ENCODE measurements around the gene GNAQ. TPM values are rescaled to one million over a fixed set of nuclear protein-coding genes. Genes with fewer than 3 reads are reported as not detected.

Gene GNAQ
- total and polyA plus RNA-seq, 8 donors = 55.5 to 95.5 (median 62.8) TPM

GRCh38 chr9:77779010-77779409 lies 252.6 kb downstream of the GNAQ start:
- Histone ChIP-seq H3K27me3 (no peaks in the 10 kb centered on the region), H3K27ac (no peak overlapping the region), H3K9me3 (peaks cover 0 to 3% of the 10 kb centered on the region in 2 donors), H3K36me3 (no peaks in the 10 kb centered on the region), H3K4me3 (no peak overlapping the region), H3K4me1 (peaks cover 0 to 3% of the 10 kb centered on the region in 2 donors)
- intact Hi-C loops (cut with DNase I) = no loop called here
- TF ChIP-seq CTCF (IDR thresholded peaks at IDR 0.05) = no peak
- DNase-seq (no peak), ATAC-seq (no peak)

- H3K9me3 ChIP-seq = peaks cover 0 to 3% of the 10 kb centered on the region in 2 donors
- TF ChIP-seq CTCF (IDR thresholded peaks at IDR 0.05) = no peak
- no peak overlapping the region for H3K27ac ChIP-seq
- H3K36me3 ChIP-seq = no peaks in the 10 kb centered on the region
- DNase-seq = no peak
- intact Hi-C loops (cut with DNase I) = no loop called here
- no peaks in the 10 kb centered on the region for H3K27me3 ChIP-seq
- no peak overlapping the region for H3K4me3 ChIP-seq
- no peak for ATAC-seq
- H3K4me1 ChIP-seq = peaks cover 0 to 15% of the 10 kb centered on the region in 2 donors
Measured at GRCh38 chr9:77773381-77773780, 258.2 kb downstream of the GNAQ start.

- TF ChIP-seq CTCF (IDR thresholded peaks at IDR 0.05) = no peak
- H3K27me3 ChIP-seq = no peaks in the 10 kb centered on the region
- H3K27ac ChIP-seq = no peak overlapping the region
- ATAC-seq = no peak
- H3K4me3 ChIP-seq = no peak overlapping the region
- no peak for DNase-seq
- H3K36me3 ChIP-seq = no peaks in the 10 kb centered on the region
- H3K4me1 ChIP-seq = peaks cover 0 to 15% of the 10 kb centered on the region in 2 donors
- peaks cover 0 to 1% of the 10 kb centered on the region in 2 donors for H3K9me3 ChIP-seq
- intact Hi-C loops (cut with DNase I) = no loop called here
Measured at GRCh38 chr9:77772646-77773045, 259.0 kb downstream of the GNAQ start.

GRCh38 chr9:77771171-77771570 lies 260.4 kb downstream of the GNAQ start:
- Histone ChIP-seq H3K27ac (no peak overlapping the region), H3K4me3 (no peak overlapping the region), H3K27me3 (no peaks in the 10 kb centered on the region), H3K4me1 (peaks cover 0 to 15% of the 10 kb centered on the region in 2 donors), H3K9me3 (no peaks in the 10 kb centered on the region), H3K36me3 (no peaks in the 10 kb centered on the region)
- no peak for DNase-seq
- intact Hi-C loops (cut with DNase I) = no loop called here
- TF ChIP-seq CTCF (IDR thresholded peaks at IDR 0.05) = no peak
- no peak for ATAC-seq

GRCh38 chr9:77770340-77770739 lies 261.3 kb downstream of the GNAQ start:
- DNase-seq (no peak), ATAC-seq (no peak)
- H3K4me3 ChIP-seq = no peak overlapping the region
- H3K4me1 ChIP-seq = peaks cover 0 to 15% of the 10 kb centered on the region in 2 donors
- TF ChIP-seq CTCF (IDR thresholded peaks at IDR 0.05) = no peak
- no peaks in the 10 kb centered on the region for H3K9me3 ChIP-seq
- intact Hi-C loops (cut with DNase I) = no loop called here
- H3K27me3 ChIP-seq = no peaks in the 10 kb centered on the region
- no peaks in the 10 kb centered on the region for H3K36me3 ChIP-seq
- no peak overlapping the region for H3K27ac ChIP-seq
